K562 (cell line): Measurements from ENCODE around the gene CDK14. TPM values are rescaled to one million over a fixed set of nuclear protein-coding genes. Genes with fewer than 3 reads are reported as not detected.
A peak's percentile ranks its signal among the peaks of the same experiment; 100 is the strongest.

Experiments
- CEBPG ChIP-seq, 3 experiments: fragments of 200-800 bp in 1 of 3; sonication (Bioruptor generic) in 1 of 3; sonication (generic) in 1 of 3; formaldehyde crosslinking in 1 of 3; IDR thresholded peaks in 2 of 3; conservative IDR thresholded peaks in 1 of 3; 2 replicates each; pipeline versions ENCODE4 v1.6.1 to v1.8.0; 2016 to 2022; ENCODE audit warnings: missing compliant biosample characterization in 2 of 3, missing genetic modification characterization in 2 of 3, mild to moderate bottlenecking in 1 of 3, missing genetic modification reagents in 1 of 3
- E4F1 ChIP-seq: fragments of 250-450 bp; sonication (Bioruptor Pico); IDR thresholded peaks from 2 replicates; pipeline ENCODE4 v1.5.0; 2021; ENCODE audit warnings: mild to moderate bottlenecking, borderline replicate concordance
- IRF1 ChIP-seq: sonication (generic); formaldehyde crosslinking; IDR thresholded peaks from 2 replicates; pipeline ENCODE4 v1.8.0; 2022; ENCODE audit warnings: missing genetic modification reagents, mild to moderate bottlenecking, borderline replicate concordance
- PHTF2 ChIP-seq: fragments of 250-450 bp; sonication (Bioruptor Pico); IDR thresholded peaks from 2 replicates; pipeline ENCODE4 v1.5.0; 2021; ENCODE audit warnings: mild to moderate bottlenecking
- RBM17 ChIP-seq: fragments of 200-400 bp; formaldehyde crosslinking; IDR thresholded peaks from 2 replicates; pipeline ENCODE4 v1.6.1; 2017; ENCODE audit warnings: low read depth, mild to moderate bottlenecking, low read length, borderline replicate concordance
- ZBTB12 ChIP-seq: fragments of 250-450 bp; sonication (Bioruptor Pico); IDR thresholded peaks from 2 replicates; pipeline ENCODE4 v1.4.0; 2020
- ZNF75A ChIP-seq: fragments of 450-650 bp; formaldehyde crosslinking; IDR thresholded peaks from 2 replicates; pipeline ENCODE4 v1.4.0; 2020; ENCODE audit warnings: mild to moderate bottlenecking
- polyA plus RNA-seq, 8 experiments: library from polyadenylated mRNA; depleted of rRNA in 4 of 8; stranded (reverse) in 5 of 8; unstranded in 3 of 8; fragments of >200 nt; fragmentation: Nextera tagmentation in 2 of 8; fragmentation: Illumina TruSeq in 1 of 8; extraction: Ambion mirVana in 2 of 8; extraction: Trizol in 1 of 8; gene quantifications; 2 replicates each; pipeline versions ENCODE4 v1.2.1 to v1.2.3, GENCODE V29; 2011 to 2014; ENCODE audit warnings: inconsistent platforms in 1 of 8, missing spikeins in 1 of 8
- total RNA-seq, 7 experiments: library from RNA; depleted of rRNA in 6 of 7; stranded (reverse); fragments of >200 nt in 6 of 7; fragmentation: Illumina TruSeq in 2 of 7; extraction: Trizol in 2 of 7; gene quantifications; 2 replicates each; pipeline versions ENCODE4 v1.2.1 to v1.2.3, GENCODE V29; 2011 to 2021; ENCODE audit warnings: low replicate concordance in 1 of 7
- TF ChIP-seq, protein P1 (sequence below), 2 experiments: IDR thresholded peaks in 1 of 2; conservative IDR thresholded peaks in 1 of 2; 2 replicates each; pipeline ENCODE4 v1.6.1; 2016; ENCODE audit warnings: low read depth in 2 of 2, mild to moderate bottlenecking in 1 of 2, missing compliant biosample characterization in 1 of 2, missing genetic modification characterization in 1 of 2, moderate library complexity in 1 of 2
- TF ChIP-seq, protein P2 (sequence below), 2 experiments: fragments of 450-650 bp; formaldehyde crosslinking in 1 of 2; IDR thresholded peaks; 2 replicates each; pipeline versions ENCODE4 v1.4.0 to v1.6.1; 2014 to 2020; ENCODE audit warnings: mild to moderate bottlenecking in 2 of 2, borderline replicate concordance in 1 of 2, low read depth in 1 of 2

The CDK14 gene
- total and polyA plus RNA-seq, 9 of the 15 experiments (the other 6 are each of a cell fraction or from before 2014, with no cell fraction given): 0.03 to 0.91 (median 0.16) TPM

GRCh38 chr7:90579181-90579688 lies 16.9 kb upstream of the CDK14 start (continued):
- TF ChIP-seq ZBTB12 (CRISPR knock-in tag): no peak
- TF ChIP-seq E4F1: no peak
- no peak for TF ChIP-seq IRF1
- no peak for TF ChIP-seq ZNF75A
- no peak for TF ChIP-seq PHTF2 (CRISPR knock-in tag)
- TF ChIP-seq CEBPG (CRISPR knock-in tag; IDR thresholded peaks at IDR 0.05): no peak
- TF ChIP-seq CEBPG (tag; conservative IDR thresholded peaks at IDR 0.05 in 1 of 2, IDR thresholded peaks at IDR 0.05 in 1 of 2): peak in 1 of 2 experiments; percentile 11; a peak in 1 of 4 replicates
- TF ChIP-seq, protein P1, sequence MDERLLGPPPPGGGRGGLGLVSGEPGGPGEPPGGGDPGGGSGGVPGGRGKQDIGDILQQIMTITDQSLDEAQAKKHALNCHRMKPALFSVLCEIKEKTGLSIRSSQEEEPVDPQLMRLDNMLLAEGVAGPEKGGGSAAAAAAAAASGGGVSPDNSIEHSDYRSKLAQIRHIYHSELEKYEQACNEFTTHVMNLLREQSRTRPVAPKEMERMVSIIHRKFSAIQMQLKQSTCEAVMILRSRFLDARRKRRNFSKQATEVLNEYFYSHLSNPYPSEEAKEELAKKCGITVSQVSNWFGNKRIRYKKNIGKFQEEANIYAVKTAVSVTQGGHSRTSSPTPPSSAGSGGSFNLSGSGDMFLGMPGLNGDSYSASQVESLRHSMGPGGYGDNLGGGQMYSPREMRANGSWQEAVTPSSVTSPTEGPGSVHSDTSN (CRISPR knock-in tag; IDR thresholded peaks at IDR 0.05; ENCODE audit: low read depth): no peak
- TF ChIP-seq, protein P1 (tag; conservative IDR thresholded peaks at IDR 0.05; ENCODE audit: low read depth): peak; percentile 63
- no peak for TF ChIP-seq RBM17
- TF ChIP-seq, protein P2, sequence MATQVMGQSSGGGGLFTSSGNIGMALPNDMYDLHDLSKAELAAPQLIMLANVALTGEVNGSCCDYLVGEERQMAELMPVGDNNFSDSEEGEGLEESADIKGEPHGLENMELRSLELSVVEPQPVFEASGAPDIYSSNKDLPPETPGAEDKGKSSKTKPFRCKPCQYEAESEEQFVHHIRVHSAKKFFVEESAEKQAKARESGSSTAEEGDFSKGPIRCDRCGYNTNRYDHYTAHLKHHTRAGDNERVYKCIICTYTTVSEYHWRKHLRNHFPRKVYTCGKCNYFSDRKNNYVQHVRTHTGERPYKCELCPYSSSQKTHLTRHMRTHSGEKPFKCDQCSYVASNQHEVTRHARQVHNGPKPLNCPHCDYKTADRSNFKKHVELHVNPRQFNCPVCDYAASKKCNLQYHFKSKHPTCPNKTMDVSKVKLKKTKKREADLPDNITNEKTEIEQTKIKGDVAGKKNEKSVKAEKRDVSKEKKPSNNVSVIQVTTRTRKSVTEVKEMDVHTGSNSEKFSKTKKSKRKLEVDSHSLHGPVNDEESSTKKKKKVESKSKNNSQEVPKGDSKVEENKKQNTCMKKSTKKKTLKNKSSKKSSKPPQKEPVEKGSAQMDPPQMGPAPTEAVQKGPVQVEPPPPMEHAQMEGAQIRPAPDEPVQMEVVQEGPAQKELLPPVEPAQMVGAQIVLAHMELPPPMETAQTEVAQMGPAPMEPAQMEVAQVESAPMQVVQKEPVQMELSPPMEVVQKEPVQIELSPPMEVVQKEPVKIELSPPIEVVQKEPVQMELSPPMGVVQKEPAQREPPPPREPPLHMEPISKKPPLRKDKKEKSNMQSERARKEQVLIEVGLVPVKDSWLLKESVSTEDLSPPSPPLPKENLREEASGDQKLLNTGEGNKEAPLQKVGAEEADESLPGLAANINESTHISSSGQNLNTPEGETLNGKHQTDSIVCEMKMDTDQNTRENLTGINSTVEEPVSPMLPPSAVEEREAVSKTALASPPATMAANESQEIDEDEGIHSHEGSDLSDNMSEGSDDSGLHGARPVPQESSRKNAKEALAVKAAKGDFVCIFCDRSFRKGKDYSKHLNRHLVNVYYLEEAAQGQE (IDR thresholded peaks at IDR 0.05; ENCODE audit: borderline replicate concordance): no peak
- TF ChIP-seq, protein P2 (CRISPR knock-in tag; IDR thresholded peaks at IDR 0.05; ENCODE audit: low read depth): no peak
